ENCODE results near the gene LRIG2.

The LRIG2 gene

DNA sequence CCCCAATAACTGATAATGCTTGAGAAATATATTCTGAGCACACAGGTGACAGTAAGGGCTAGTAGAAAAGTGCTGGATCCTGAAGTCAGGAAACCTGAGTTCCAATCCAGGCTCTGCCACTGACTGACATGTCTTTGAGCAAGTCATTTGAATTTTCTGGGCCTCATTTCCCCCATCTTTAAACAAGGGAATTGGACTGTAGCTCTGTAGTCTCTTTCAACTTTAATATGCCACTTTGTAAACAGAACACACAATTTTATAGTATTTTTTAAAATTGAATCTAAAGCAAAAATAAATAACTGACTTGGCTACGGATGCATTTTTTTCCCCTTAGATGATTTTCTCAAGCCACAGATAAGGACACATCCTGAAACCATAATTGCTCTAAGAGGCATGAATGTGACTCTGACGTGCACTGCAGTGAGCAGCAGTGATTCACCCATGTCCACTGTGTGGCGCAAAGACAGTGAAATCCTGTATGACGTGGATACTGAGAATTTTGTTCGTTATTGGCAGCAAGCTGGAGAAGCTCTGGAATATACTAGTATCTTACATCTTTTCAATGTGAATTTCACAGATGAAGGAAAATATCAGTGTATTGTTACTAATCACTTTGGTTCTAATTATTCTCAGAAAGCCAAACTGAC is 37.0 kb downstream of the LRIG2 start:
- no peak for TF ChIP-seq JUND (IDR thresholded peaks at IDR 0.05; ENCODE audit: low read depth)
- peak in 1 of 2 experiments; percentile 15 for DNase-seq (ENCODE audit: low read depth in 1 of 2, low spot score in 1 of 2)
- in situ Hi-C loops (cut with HindIII; ENCODE audit: low pct_unique_long_range_greater_than_20kb, low sequenced_read_pairs): no loop called here

DNA sequence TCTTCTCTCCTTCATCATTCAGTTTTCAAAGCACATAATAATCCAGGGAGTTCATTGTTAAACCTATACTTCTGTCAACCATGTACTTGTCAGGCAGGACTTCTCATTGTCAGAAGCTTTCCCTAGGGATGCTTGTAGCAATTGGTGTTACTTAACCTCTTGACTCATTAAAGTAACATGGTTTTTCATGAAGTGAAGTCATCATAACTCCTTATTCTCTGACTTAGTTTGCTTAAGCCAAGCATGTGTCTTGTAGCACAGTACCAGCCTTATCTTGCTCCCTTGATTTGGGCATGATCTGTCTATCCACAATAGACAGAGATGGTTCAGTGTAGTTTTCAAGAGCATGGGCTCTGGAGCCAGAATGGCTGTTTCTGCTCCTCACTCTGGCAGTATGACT is 45.3 kb downstream of the LRIG2 start:
- TF ChIP-seq JUND (IDR thresholded peaks at IDR 0.05; ENCODE audit: low read depth): no peak
- in situ Hi-C loops (cut with HindIII; ENCODE audit: low pct_unique_long_range_greater_than_20kb, low sequenced_read_pairs): no loop called here
- DNase-seq (ENCODE audit: low read depth in 1 of 2, low spot score in 1 of 2): no peak

DNA sequence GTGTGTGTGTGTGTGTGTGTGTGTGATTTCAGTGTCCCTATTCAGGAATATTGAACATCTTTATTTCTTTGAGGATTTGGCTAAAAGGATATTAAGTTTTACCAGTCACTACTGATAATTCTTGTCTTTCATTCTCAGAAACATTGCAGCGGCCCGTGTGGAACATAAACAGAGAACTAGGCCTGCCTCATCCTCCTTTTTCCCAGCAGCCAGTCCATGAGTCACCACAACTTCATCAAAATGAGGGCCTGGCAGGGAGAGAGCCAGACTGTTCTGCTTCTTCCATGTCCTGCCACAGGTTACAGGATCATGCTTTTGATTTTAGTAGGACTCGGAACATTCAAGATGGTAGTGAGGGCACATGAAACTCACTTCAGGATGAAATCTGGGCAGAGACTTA is 50.7 kb downstream of the LRIG2 start:
- no peak for TF ChIP-seq JUND (IDR thresholded peaks at IDR 0.05; ENCODE audit: low read depth)
- DNase-seq (ENCODE audit: low read depth in 1 of 2, low spot score in 1 of 2): no peak
- in situ Hi-C loops (cut with HindIII; ENCODE audit: low pct_unique_long_range_greater_than_20kb, low sequenced_read_pairs): no loop called here

DNA sequence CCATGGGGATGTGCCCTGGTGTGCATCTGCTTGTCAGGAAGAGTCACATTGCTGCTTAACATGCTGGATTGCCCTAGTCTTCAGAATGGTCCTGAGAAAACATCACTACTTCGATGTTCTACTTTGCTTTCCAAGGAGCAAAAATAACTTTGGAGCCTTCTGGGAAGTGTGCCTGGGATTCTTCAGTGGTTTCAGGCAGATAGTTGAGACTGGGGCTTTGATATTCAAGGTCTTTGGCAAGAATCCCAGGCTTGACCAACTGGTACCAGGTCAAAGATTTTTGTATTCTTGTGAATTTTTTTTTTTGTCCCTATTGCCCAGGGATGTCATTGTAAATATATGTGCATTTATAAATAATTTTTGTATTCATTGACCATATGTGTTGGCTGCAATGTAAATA is 51.4 kb downstream of the LRIG2 start:
- in situ Hi-C loops (cut with HindIII; ENCODE audit: low pct_unique_long_range_greater_than_20kb, low sequenced_read_pairs): no loop called here
- no peak for TF ChIP-seq JUND (IDR thresholded peaks at IDR 0.05; ENCODE audit: low read depth)
- DNase-seq (ENCODE audit: low read depth in 1 of 2, low spot score in 1 of 2): no peak

DNA sequence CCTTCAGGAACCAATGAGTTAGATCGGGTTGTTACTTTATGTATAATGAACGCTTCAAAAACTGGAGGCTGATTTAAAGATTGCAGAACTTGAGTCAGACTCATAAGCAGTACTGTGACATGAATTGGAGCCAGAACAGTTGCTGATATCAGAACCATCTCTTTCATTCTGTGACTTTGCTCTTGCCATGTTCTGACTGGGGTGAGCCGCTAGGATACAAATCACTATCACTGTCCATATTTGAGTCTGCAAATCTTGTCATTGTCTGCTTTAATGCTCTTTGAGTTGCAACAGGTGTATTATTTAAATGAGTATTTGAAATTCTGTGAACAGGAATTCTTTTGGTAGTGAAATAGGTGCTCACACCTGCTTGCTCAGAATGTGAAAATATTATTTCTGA is 52.5 kb downstream of the LRIG2 start:
- TF ChIP-seq JUND (IDR thresholded peaks at IDR 0.05; ENCODE audit: low read depth): no peak
- in situ Hi-C loops (cut with HindIII; ENCODE audit: low pct_unique_long_range_greater_than_20kb, low sequenced_read_pairs): no loop called here
- no peak for DNase-seq (ENCODE audit: low read depth in 1 of 2, low spot score in 1 of 2)

DNA sequence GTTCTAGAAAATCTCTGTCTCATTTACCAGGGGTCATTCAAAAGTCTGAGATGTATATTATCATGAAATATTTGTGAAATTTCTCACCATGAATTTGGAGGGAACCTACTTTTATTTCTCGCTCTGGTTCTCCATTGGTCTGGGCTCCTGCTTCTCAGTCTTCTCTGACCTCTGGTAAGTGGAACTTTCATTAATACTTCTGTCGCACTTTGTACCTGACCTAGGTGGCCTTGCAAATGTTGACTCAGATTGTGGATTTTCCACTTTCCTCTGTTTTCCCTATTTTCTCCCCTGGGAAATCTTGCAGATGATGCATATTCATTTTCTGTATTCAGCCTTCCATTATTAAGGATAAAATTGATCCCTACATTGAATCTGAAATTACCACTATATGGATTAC is 53.2 kb downstream of the LRIG2 start:
- TF ChIP-seq JUND (IDR thresholded peaks at IDR 0.05; ENCODE audit: low read depth): no peak
- no peak for DNase-seq (ENCODE audit: low read depth in 1 of 2, low spot score in 1 of 2)
- in situ Hi-C loops (cut with HindIII; ENCODE audit: low pct_unique_long_range_greater_than_20kb, low sequenced_read_pairs): no loop called here

DNA sequence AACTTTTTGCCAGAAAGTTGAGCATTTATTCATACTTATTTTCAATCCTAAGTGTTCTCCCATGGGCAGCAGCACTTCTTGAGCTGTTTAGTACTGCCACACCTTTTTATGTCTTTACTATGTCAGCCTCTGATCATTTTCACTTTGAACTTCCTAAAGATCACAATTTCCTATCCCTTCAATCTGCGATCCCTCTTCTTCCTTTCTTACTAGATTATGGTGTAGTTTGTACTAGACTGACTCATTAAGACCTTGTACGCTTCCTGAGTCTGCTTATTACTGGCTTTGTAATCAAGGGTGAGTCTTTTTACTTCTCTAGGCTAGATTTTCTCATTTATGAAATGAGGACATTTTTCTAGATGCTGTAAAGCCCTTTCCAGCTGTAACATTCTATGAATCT is 55.1 kb downstream of the LRIG2 start:
- in situ Hi-C loops (cut with HindIII; ENCODE audit: low pct_unique_long_range_greater_than_20kb, low sequenced_read_pairs): no loop called here
- no peak for TF ChIP-seq JUND (IDR thresholded peaks at IDR 0.05; ENCODE audit: low read depth)
- no peak for DNase-seq (ENCODE audit: low read depth in 1 of 2, low spot score in 1 of 2)

DNA sequence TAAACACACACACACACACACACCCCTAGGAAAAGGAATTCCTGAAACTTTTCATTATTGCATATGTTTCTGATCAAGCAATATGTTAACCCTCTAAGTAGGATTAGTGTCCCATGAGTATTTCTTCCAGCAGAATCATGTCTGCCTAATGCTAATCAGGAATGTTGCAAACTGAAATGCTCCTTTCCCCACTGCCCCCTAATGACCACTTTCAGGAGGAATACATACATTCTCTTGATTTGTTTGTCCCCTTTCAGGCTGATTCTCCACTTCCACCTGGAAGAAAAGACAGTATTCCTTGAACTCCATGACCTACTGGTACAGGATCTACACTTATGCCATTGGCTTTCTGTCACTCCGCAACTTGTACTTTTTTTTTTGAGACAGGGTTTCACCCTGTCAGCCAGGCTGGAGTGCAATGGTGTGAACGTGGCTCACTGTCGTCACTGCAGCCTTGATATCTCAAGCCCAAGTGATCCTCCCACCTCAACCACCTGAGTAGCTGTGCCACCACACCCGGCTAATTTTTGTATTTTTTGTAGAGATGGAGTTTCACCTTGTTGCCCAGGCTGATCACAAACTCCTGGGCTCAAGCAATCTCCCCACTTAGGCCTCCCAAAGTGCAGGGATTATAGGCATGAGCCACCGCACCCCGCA is 56.7 kb downstream of the LRIG2 start:
- TF ChIP-seq JUND (IDR thresholded peaks at IDR 0.05; ENCODE audit: low read depth): no peak
- in situ Hi-C loops (cut with HindIII; ENCODE audit: low pct_unique_long_range_greater_than_20kb, low sequenced_read_pairs): no loop called here
- DNase-seq (ENCODE audit: low read depth in 1 of 2, low spot score in 1 of 2): no peak

DNA sequence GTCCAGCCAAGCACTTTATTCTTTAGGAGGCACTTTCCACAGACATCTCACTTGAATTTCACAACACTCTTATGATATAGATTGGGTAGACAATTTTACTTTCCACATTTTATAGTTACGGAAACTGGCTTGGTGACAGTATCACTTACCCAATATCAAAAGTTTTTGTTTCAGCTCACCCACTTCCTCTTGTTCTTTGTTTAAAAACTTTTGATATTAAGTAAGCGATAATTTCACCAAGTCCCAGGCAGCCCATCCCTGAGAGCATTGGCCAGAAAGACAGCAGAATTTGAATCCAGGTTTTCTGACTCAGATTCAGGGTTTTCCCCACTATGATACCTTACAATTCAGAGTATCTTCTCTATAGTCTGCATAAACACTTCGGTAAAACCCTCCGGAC is 60.0 kb downstream of the LRIG2 start:
- TF ChIP-seq JUND (IDR thresholded peaks at IDR 0.05; ENCODE audit: low read depth): no peak
- DNase-seq (ENCODE audit: low read depth in 1 of 2, low spot score in 1 of 2): no peak
- in situ Hi-C loops (cut with HindIII; ENCODE audit: low pct_unique_long_range_greater_than_20kb, low sequenced_read_pairs): no loop called here

DNA sequence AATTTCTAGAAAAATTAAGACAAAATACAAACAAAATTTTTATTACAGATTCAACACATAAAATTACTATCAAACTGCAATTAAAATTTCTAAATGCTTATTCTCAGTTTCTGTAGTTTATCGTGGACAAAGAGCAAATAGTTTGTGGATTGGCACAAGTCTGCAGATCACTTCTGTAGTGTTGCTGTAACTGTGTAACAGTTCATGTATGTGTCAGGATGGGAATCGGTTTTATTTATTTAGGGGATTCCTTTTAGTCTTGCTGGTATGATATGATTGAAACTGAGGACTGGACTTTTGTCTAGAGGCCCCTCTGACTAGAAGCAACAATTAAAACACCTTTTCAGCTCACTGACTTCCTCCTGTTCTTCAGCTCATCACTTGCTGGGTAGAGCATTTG is 60.8 kb downstream of the LRIG2 start:
- no peak for DNase-seq (ENCODE audit: low read depth in 1 of 2, low spot score in 1 of 2)
- in situ Hi-C loops (cut with HindIII; ENCODE audit: low pct_unique_long_range_greater_than_20kb, low sequenced_read_pairs): no loop called here
- TF ChIP-seq JUND (IDR thresholded peaks at IDR 0.05; ENCODE audit: low read depth): no peak

DNA sequence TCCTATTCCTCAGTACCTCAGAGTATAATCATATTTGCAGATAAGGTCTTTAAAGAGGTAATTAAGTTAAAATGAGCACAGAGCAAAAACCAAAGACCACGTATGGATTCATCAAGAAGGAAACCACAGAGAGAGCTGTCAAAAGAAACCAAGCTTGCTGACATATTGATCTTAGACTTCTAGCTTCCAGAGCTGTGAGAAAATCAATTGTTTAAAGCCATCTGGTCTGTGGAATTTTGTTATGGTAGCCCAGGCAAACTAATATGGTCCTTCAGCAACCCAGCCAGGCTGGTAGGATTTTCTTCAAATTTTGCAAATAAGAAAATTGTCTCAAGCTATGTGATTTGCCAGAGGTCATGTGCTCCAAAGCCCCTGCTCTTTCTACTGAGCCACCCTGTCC is 62.5 kb downstream of the LRIG2 start:
- in situ Hi-C loops (cut with HindIII; ENCODE audit: low pct_unique_long_range_greater_than_20kb, low sequenced_read_pairs): no loop called here
- no peak for DNase-seq (ENCODE audit: low read depth in 1 of 2, low spot score in 1 of 2)
- no peak for TF ChIP-seq JUND (IDR thresholded peaks at IDR 0.05; ENCODE audit: low read depth)

DNA sequence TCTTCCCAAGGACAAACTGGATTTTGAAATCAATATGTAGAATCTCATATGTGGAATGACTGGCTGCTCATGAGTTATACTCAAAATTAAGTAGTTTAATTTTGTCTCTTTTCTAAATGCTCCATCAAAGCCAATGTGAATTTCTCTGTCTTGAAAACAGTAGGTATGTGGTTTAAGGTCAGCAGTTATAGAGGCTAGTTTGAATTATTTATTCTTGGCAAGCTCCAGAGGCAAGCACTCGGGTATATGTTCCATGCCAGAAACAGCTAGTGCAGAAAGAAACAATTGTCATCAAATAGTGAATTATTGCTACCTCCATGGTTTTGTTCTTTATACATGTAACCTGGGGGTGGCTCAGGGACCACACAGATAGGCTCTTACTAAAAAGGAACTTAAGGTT is 63.5 kb downstream of the LRIG2 start:
- TF ChIP-seq JUND (IDR thresholded peaks at IDR 0.05; ENCODE audit: low read depth): no peak
- in situ Hi-C loops (cut with HindIII; ENCODE audit: low pct_unique_long_range_greater_than_20kb, low sequenced_read_pairs): no loop called here
- no peak for DNase-seq (ENCODE audit: low read depth in 1 of 2, low spot score in 1 of 2)

DNA sequence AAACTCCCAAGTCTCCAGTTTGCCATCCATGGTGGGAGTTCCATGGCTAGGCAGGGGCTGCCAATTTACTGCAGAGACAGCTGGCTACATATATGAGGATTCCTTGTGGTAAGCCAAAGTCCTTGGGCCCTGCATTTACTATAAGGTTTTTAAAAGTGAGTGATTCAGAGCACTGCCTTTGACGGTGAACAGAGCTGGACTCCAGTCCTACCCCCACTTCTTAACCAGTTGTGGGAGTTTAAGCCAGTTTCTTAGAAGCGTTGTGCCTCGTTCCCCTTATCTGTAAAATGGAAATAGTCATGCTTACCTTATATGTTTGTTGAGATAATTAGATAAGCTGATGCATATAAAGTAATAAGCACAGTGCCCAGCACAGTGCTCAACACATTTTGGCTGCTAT is 64.6 kb downstream of the LRIG2 start:
- in situ Hi-C loops (cut with HindIII; ENCODE audit: low pct_unique_long_range_greater_than_20kb, low sequenced_read_pairs): no loop called here
- no peak for DNase-seq (ENCODE audit: low read depth in 1 of 2, low spot score in 1 of 2)
- no peak for TF ChIP-seq JUND (IDR thresholded peaks at IDR 0.05; ENCODE audit: low read depth)

DNA sequence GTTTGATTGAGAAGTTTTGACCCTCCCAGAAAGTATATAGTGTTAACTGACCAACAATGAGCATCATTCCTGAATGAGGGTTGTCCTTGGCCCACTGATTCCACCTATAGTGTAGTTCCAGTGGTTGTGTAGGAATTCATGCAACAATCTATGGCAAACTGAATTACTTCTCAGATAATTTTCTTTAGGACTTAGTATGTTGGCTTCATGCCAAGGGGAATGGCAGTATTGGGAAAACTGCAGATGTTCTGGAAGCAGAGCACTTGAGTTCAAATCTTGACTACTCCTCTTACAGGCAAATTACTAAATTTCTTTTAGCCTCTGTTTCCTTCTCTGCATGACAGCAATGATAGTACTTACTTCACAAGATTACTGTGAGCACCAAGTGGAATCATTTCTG is 65.8 kb downstream of the LRIG2 start:
- DNase-seq (ENCODE audit: low read depth in 1 of 2, low spot score in 1 of 2): no peak
- no peak for TF ChIP-seq JUND (IDR thresholded peaks at IDR 0.05; ENCODE audit: low read depth)
- in situ Hi-C loops (cut with HindIII; ENCODE audit: low pct_unique_long_range_greater_than_20kb, low sequenced_read_pairs): no loop called here

Measured in T47D (cell line).